ENCODE measurements around the gene MYL5.
A peak's percentile ranks its signal among the peaks of the same experiment; 100 is the strongest.

DNA sequence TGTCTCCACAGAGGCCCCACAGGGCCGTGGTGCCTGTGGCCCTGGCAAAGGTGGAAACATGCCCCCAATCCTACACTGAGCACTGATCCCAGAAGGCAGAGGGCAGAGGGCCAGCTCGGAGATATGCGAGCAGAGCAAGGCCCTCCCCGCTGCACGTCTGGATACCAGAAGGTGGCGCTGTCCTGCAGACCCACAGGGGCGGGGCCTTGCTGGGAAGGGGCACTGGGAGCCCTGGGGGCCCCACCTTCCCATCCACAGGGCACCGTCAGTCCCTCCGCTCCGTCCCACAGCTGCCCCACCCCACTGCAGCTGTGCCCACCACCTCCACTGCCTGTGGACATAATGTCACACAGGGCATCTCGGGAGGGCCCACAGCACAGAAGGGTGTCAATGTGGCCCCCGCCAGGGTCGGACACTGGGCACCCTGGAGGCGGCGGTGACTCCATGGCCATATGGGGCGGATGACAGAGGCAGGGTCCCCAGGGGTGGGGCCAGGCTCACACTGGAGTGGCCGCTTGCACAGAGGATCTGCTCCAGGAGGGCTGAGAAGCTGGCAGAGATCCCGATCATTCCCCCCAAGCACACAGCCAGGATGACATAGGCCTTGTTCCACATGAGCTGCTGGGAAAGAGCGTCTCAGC is 9.8 kb downstream of the MYL5 start:
- TF ChIP-seq, protein P1, sequence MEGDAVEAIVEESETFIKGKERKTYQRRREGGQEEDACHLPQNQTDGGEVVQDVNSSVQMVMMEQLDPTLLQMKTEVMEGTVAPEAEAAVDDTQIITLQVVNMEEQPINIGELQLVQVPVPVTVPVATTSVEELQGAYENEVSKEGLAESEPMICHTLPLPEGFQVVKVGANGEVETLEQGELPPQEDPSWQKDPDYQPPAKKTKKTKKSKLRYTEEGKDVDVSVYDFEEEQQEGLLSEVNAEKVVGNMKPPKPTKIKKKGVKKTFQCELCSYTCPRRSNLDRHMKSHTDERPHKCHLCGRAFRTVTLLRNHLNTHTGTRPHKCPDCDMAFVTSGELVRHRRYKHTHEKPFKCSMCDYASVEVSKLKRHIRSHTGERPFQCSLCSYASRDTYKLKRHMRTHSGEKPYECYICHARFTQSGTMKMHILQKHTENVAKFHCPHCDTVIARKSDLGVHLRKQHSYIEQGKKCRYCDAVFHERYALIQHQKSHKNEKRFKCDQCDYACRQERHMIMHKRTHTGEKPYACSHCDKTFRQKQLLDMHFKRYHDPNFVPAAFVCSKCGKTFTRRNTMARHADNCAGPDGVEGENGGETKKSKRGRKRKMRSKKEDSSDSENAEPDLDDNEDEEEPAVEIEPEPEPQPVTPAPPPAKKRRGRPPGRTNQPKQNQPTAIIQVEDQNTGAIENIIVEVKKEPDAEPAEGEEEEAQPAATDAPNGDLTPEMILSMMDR (IDR thresholded peaks at IDR 0.05), result peak in 3 of 4 experiments; percentile 61 to 66 (median 62)
- TF ChIP-seq POLR2AphosphoS5 (IDR thresholded peaks at IDR 0.05) (peak; percentile 37), POLR2A (IDR thresholded peaks at IDR 0.05) (no peak)
